HepG2 (cell line): ENCODE results near the gene PDCD2L. TPM values are rescaled to one million over a fixed set of nuclear protein-coding genes. Genes with fewer than 3 reads are reported as not detected.

ENCODE experiments used
- ATAC-seq: fragments of 200-7000 bp; cut with Tn5 transposase; 3 replicates; pipeline ENCODE4 v1.9.1; 2020; ENCODE audit warnings: mild to moderate bottlenecking, moderate library complexity
- BruUV-seq: library from RNA; stranded (reverse); fragments of 400-500 nt; replicated peaks from 2 replicates; lab custom pipeline; 2021; lab: Mats Ljungman, UMichigan
- CTCF ChIA-PET: fragments of 300-600 bp; formaldehyde crosslinking; extraction: SDS; loops from one replicate; lab custom pipeline; 2021; ENCODE audit warnings: low total read pairs, inconsistent platforms, low intra/inter-chr PET ratio; lab: Yijun Ruan, JAX
- POLR2A ChIA-PET: fragments of 350-600 bp; sonication (Branson Sonifier 250); formaldehyde crosslinking; loops from one replicate; lab custom pipeline; 2020; ENCODE audit warnings: antibody characterized with exemption, inconsistent platforms; lab: Yijun Ruan, JAX
- DNase-seq: peaks from one replicate; pipeline ENCODE4 v3.0.0-alpha.2; 2015; ENCODE audit warnings: low spot score
- FAIRE-seq: peaks from 3 replicates; lab custom pipeline; 2011; peaks lifted over from hg19 to GRCh38; lab: Jason Lieb, UNC
- H2AFZ ChIP-seq: one replicate; pipeline ENCODE4 v1.6.1; 2011; ENCODE audit warnings: low read length, inconsistent platforms
- H3K27ac ChIP-seq: fragments of 300-600 bp; 3 replicates; pipeline ENCODE4 v1.8.0; 2011; ENCODE audit warnings: mixed run types, mild to moderate bottlenecking, mixed read lengths, low read length, inconsistent platforms; ENCODE audit not compliant: insufficient read depth; ENCODE audit errors: extremely low read length
- H3K27me3 ChIP-seq, 2 experiments: fragments of 200-600 bp in 1 of 2; 2 replicates in 1 of 2; 3 replicates in 1 of 2; pipeline versions ENCODE4 v1.6.0 to v1.8.0; 2011; ENCODE audit warnings: low read length in 2 of 2, mild to moderate bottlenecking in 2 of 2, moderate library complexity in 2 of 2, inconsistent platforms in 1 of 2; ENCODE audit not compliant: insufficient read depth in 2 of 2, control insufficient read depth in 1 of 2
- H3K36me3 ChIP-seq, 2 experiments: fragments of 200-600 bp in 1 of 2; replicated peaks in 1 of 2; 2 replicates in 1 of 2; 3 replicates in 1 of 2; pipeline versions ENCODE4 v1.5.1 to v1.8.0; 2011; ENCODE audit warnings: low read length in 2 of 2, inconsistent platforms in 1 of 2; ENCODE audit not compliant: insufficient read depth in 2 of 2, control insufficient read depth in 1 of 2
- H3K4me1 ChIP-seq: 2 replicates; pipeline ENCODE4 v1.5.1; 2012; ENCODE audit warnings: low read length, inconsistent platforms; ENCODE audit not compliant: insufficient read depth
- H3K4me2 ChIP-seq: 2 replicates; pipeline ENCODE4 v1.6.0; 2011; ENCODE audit warnings: low read depth, low read length, inconsistent platforms
- H3K4me3 ChIP-seq, 3 experiments: fragments of 200-600 bp in 1 of 3; sonication (generic), shearing (Covaris generic) in 1 of 3; replicated peaks in 1 of 3; 2 replicates each; pipeline ENCODE4 v1.5.1; 2011 to 2016; ENCODE audit warnings: low read length in 3 of 3, inconsistent platforms in 2 of 3, low read depth in 2 of 3, mild to moderate bottlenecking in 2 of 3, control low read depth in 1 of 3, mixed read lengths in 1 of 3; ENCODE audit not compliant: insufficient read depth in 1 of 3
- H3K79me2 ChIP-seq: one replicate; pipeline ENCODE4 v1.6.1; 2011; ENCODE audit warnings: low read length, inconsistent platforms; ENCODE audit not compliant: insufficient read depth
- H3K9ac ChIP-seq: 2 replicates; pipeline ENCODE4 v1.6.0; 2011; ENCODE audit warnings: mild to moderate bottlenecking, low read depth, low read length, inconsistent platforms; ENCODE audit not compliant: insufficient read depth
- H3K9me3 ChIP-seq: 2 replicates; pipeline ENCODE4 v1.5.1; 2012; ENCODE audit warnings: mild to moderate bottlenecking, low read length
- H4K20me1 ChIP-seq: 2 replicates; pipeline ENCODE4 v1.6.0; 2011; ENCODE audit warnings: inconsistent platforms, mild to moderate bottlenecking, low read length, moderate library complexity; ENCODE audit not compliant: insufficient read depth
- AKAP8 ChIP-seq: sonication (generic); formaldehyde crosslinking; IDR thresholded peaks from 2 replicates; pipeline ENCODE4 v1.5.1; 2020; ENCODE audit warnings: mild to moderate bottlenecking, missing genetic modification reagents
- ATF7 ChIP-seq, 2 experiments: fragments of 450-650 bp in 1 of 2; sonication (generic) in 1 of 2; formaldehyde crosslinking in 1 of 2; IDR thresholded peaks; 2 replicates each; pipeline versions ENCODE4 v1.4.0 to v1.6.1; 2016 to 2020; ENCODE audit warnings: antibody characterized with exemption in 1 of 2, mild to moderate bottlenecking in 1 of 2, missing genetic modification reagents in 1 of 2
- CBX1 ChIP-seq: IDR thresholded peaks from one replicate; pipeline ENCODE4 v1.6.1; 2016; ENCODE audit warnings: antibody characterized with exemption, low read depth
- FUBP1 ChIP-seq: sonication (generic); formaldehyde crosslinking; IDR thresholded peaks from 2 replicates; pipeline ENCODE4 v1.5.1; 2020; ENCODE audit warnings: missing genetic modification reagents, mild to moderate bottlenecking, borderline replicate concordance
- GABPB1 ChIP-seq: IDR thresholded peaks from 2 replicates; pipeline ENCODE4 v1.6.1; 2016; ENCODE audit warnings: mild to moderate bottlenecking, missing genetic modification reagents, moderate library complexity, missing compliant biosample characterization
- GFI1 ChIP-seq: sonication (generic); formaldehyde crosslinking; IDR thresholded peaks from 2 replicates; pipeline ENCODE4 v1.5.0; 2020; ENCODE audit warnings: missing genetic modification reagents, mild to moderate bottlenecking, borderline replicate concordance
- KAT2B ChIP-seq: fragments of 150-350 bp; IDR thresholded peaks from 2 replicates; pipeline ENCODE4 v1.6.1; 2014; ENCODE audit warnings: low read depth, low read length, borderline replicate concordance
- NRL ChIP-seq: sonication (generic); formaldehyde crosslinking; IDR thresholded peaks from 2 replicates; pipeline ENCODE4 v1.5.0; 2020; ENCODE audit warnings: missing genetic modification reagents, mild to moderate bottlenecking, moderate library complexity, borderline replicate concordance
- ZNF264 ChIP-seq: sonication (generic); formaldehyde crosslinking; IDR thresholded peaks from 2 replicates; pipeline ENCODE4 v1.4.0; 2020; ENCODE audit warnings: missing genetic modification reagents
- ZNF329 ChIP-seq: sonication (generic); formaldehyde crosslinking; IDR thresholded peaks from 2 replicates; pipeline ENCODE4 v1.9.0; 2021; ENCODE audit warnings: low read depth, mild to moderate bottlenecking, missing genetic modification reagents
- ZNF616 ChIP-seq: sonication (generic); formaldehyde crosslinking; IDR thresholded peaks from 2 replicates; pipeline ENCODE4 v1.5.0; 2020; ENCODE audit warnings: low read depth, mild to moderate bottlenecking, missing genetic modification reagents
- ZNF710 ChIP-seq: sonication (generic); formaldehyde crosslinking; IDR thresholded peaks from 2 replicates; pipeline ENCODE4 v1.5.0; 2020; ENCODE audit warnings: mild to moderate bottlenecking, missing genetic modification reagents, borderline replicate concordance
- ZSCAN12 ChIP-seq: sonication (generic); formaldehyde crosslinking; IDR thresholded peaks from 2 replicates; pipeline ENCODE4 v1.9.0; 2021; ENCODE audit warnings: mild to moderate bottlenecking, missing genetic modification reagents
- whole genome bisulfite sequencing: methylation state at CpG from one replicate; pipeline ENCODE4 v1.1.6; 2017; ENCODE audit warnings: low lambda C conversion rate; 5-methylcytosine and 5-hydroxymethylcytosine counted together
- in situ Hi-C: cut with HindIII; loops from 2 replicates; pipeline ENCODE4 v1.10.0; 2017; ENCODE audit warnings: low pct_unique_long_range_greater_than_20kb; ENCODE audit not compliant: extremely low pct_ligation_motif_present
- intact Hi-C: fragments of 100-400 bp; cut with micrococcal nuclease; formaldehyde crosslinking; loops from one replicate; pipeline ENCODE4 v1.10.0; 2022; ENCODE audit not compliant: unreplicated experiment
- polyA plus RNA-seq, 8 experiments: library from polyadenylated mRNA; depleted of rRNA in 3 of 8; stranded (reverse) in 7 of 8; unstranded in 1 of 8; fragments of >200 nt; fragmentation: Illumina TruSeq in 4 of 8; extraction: Trizol in 4 of 8; gene quantifications; 2 replicates each; pipeline versions ENCODE4 v1.2.1 to v1.2.3, GENCODE V29; 2011 to 2016; ENCODE audit warnings: low read depth in 4 of 8, missing spikeins in 1 of 8, mixed read lengths in 1 of 8; ENCODE audit not compliant: insufficient read depth in 1 of 8
- total RNA-seq, 5 experiments: library from RNA; depleted of rRNA; stranded (reverse); fragments of >200 nt; fragmentation: Illumina TruSeq; extraction: Trizol; gene quantifications; 2 replicates each; pipeline ENCODE4 v1.2.3, GENCODE V29; 2016; ENCODE audit warnings: low read depth in 1 of 5
- TF ChIP-seq, protein P1 (sequence below): sonication (generic); formaldehyde crosslinking; conservative IDR thresholded peaks from 2 replicates; pipeline ENCODE4 v1.8.1; 2023; ENCODE audit warnings: missing genetic modification reagents

The PDCD2L gene
- total and polyA plus RNA-seq, 2 of the 13 experiments (the other 11 are each of a cell fraction or from before 2014, with no cell fraction given) = 29.3 to 35.2 TPM

GRCh38 chr19:34370983-34371382 is 33.2 kb upstream of the PDCD2L start (continued):
- TF ChIP-seq, protein P1, sequence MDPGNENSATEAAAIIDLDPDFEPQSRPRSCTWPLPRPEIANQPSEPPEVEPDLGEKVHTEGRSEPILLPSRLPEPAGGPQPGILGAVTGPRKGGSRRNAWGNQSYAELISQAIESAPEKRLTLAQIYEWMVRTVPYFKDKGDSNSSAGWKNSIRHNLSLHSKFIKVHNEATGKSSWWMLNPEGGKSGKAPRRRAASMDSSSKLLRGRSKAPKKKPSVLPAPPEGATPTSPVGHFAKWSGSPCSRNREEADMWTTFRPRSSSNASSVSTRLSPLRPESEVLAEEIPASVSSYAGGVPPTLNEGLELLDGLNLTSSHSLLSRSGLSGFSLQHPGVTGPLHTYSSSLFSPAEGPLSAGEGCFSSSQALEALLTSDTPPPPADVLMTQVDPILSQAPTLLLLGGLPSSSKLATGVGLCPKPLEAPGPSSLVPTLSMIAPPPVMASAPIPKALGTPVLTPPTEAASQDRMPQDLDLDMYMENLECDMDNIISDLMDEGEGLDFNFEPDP (CRISPR knock-in tag) = no peak
- TF ChIP-seq AKAP8 (CRISPR knock-in tag) = no peak

- BruUV-seq = no TSS peak
- peaks cover 34 to 67% of the 10 kb centered on the region in 2 experiments for H3K36me3 ChIP-seq
- no peak overlapping the region for H2AFZ ChIP-seq
- in situ Hi-C loops (no loop called here), intact Hi-C loops (no loop called here)
- H3K9ac ChIP-seq = no peak overlapping the region
- CTCF ChIA-PET = no interaction called here
- H4K20me1 ChIP-seq = peaks cover 15% of the 10 kb centered on the region; the same call in 1 of the 2 replicates
- no peak for DNase-seq
- ATAC-seq = no peak
- no peak overlapping the region for H3K27ac ChIP-seq
- no peak for FAIRE-seq
- no peak overlapping the region for H3K4me2 ChIP-seq
- H3K4me3 ChIP-seq = no peak overlapping the region
- 95% methylated on average over 11 of the region's 11 CpGs for WGBS
- peaks cover 26% of the 10 kb centered on the region for H3K79me2 ChIP-seq
- POLR2A ChIA-PET = no interaction called here
- no peaks in the 10 kb centered on the region for H3K9me3 ChIP-seq
- peaks cover 43% of the 10 kb centered on the region for H3K4me1 ChIP-seq
- H3K27me3 ChIP-seq = no peaks in the 10 kb centered on the region
- TF ChIP-seq GFI1 (CRISPR knock-in tag) = no peak
- TF ChIP-seq CBX1 = no peak
- TF ChIP-seq ZNF329 = no peak
- TF ChIP-seq ZNF616 (CRISPR knock-in tag) = no peak
- no peak for TF ChIP-seq GABPB1 (CRISPR knock-in tag)
- TF ChIP-seq ZNF264 (CRISPR knock-in tag) = no peak
- TF ChIP-seq NRL (CRISPR knock-in tag) = no peak
- no peak for TF ChIP-seq FUBP1 (CRISPR knock-in tag)
- TF ChIP-seq ZNF710 = no peak
- no peak for TF ChIP-seq KAT2B
- no peak for TF ChIP-seq ZSCAN12 (CRISPR knock-in tag)
- TF ChIP-seq ATF7 (IDR thresholded peaks at IDR 0.05) = no peak
- no peak for TF ChIP-seq ATF7 (CRISPR knock-in tag; IDR thresholded peaks at IDR 0.05)
Observed at GRCh38 chr19:34373601-34374288, 30.5 kb upstream of the PDCD2L start.
